ENCODE results near the gene MFNG.

The MFNG gene

DNA sequence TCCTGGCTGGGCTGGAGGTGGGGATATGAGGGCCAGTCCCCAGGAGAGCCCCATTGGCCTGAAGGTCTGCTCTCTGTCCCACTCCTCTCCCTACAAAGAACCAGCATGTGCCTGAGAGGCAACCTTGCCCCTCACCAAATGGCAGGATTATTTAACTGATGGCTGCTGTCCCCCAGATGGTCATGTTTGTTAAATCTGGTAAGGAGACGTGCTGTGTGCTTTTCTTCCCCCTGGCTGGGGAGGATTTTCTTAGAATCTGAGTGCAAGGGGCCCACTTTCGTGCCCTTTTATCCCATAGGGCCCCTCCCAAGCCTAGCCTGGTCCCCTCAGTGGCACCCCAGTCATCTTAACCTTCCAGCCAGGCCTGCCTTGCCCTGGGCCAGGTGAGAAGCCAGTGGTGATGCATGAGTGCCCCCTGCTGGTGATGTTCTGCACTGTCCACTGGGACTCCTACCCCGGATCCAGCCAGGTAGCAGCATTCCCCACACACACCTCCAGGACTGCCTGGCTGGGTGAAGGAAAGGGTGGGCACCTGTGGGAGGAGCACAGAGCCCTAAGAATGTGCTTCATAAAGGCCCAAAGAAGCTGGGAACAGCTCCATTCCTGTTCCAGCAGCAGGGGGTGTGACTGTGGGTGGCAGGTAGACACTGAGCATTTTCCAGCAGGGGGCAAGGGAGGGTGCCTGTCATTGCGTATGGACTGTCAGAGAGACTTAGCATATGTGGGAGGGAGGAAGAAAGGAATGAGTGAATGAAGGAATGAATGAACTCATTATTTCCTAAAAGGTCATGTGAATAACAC lies 28.9 kb downstream of the MFNG start:
- no peaks in the 10 kb centered on the region for H3K79me2 ChIP-seq
- H3K9ac ChIP-seq: no peak overlapping the region
- H3K9me3 ChIP-seq (ENCODE audit: control insufficient read depth, low read length): no peaks in the 10 kb centered on the region
- TF ChIP-seq, protein P1, sequence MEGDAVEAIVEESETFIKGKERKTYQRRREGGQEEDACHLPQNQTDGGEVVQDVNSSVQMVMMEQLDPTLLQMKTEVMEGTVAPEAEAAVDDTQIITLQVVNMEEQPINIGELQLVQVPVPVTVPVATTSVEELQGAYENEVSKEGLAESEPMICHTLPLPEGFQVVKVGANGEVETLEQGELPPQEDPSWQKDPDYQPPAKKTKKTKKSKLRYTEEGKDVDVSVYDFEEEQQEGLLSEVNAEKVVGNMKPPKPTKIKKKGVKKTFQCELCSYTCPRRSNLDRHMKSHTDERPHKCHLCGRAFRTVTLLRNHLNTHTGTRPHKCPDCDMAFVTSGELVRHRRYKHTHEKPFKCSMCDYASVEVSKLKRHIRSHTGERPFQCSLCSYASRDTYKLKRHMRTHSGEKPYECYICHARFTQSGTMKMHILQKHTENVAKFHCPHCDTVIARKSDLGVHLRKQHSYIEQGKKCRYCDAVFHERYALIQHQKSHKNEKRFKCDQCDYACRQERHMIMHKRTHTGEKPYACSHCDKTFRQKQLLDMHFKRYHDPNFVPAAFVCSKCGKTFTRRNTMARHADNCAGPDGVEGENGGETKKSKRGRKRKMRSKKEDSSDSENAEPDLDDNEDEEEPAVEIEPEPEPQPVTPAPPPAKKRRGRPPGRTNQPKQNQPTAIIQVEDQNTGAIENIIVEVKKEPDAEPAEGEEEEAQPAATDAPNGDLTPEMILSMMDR (IDR thresholded peaks at IDR 0.05): peak; percentile 63
- H3K4me1 ChIP-seq: no peaks in the 10 kb centered on the region
- no peak overlapping the region for H2AFZ ChIP-seq
- H3K27ac ChIP-seq: no peak overlapping the region
- H3K4me3 ChIP-seq (ENCODE audit: low read depth, low read length): no peak overlapping the region
- H3K4me2 ChIP-seq (ENCODE audit: low read length): no peak overlapping the region
- peaks cover 4% of the 10 kb centered on the region for H3K27me3 ChIP-seq (ENCODE audit: control insufficient read depth, insufficient read depth, low read length)
- H3K36me3 ChIP-seq (ENCODE audit: control insufficient read depth, insufficient read depth, low read length): no peaks in the 10 kb centered on the region

DNA sequence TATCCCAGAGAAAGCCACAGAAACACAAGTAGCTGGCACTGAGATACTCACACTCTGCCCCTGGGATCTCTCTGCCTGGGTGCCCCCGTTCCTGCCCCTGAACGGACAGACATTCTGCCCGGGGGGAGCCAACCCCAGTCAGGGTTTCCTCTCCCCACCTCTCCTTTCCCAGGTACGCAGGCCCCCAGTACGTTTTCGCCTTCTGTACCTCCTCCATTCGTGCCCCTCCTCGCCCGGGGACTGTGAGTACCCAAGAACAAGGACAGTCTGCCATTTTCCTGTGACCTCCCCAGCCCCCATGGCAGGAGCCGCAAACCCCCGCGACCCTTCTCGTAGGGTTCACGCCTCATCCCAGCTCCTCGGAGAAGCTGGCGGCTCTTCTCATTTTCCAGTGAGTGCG lies 29.8 kb downstream of the MFNG start:
- H3K27ac ChIP-seq: no peak overlapping the region
- H3K4me3 ChIP-seq (ENCODE audit: low read depth, low read length): no peak overlapping the region
- no peak overlapping the region for H3K9ac ChIP-seq
- no peak overlapping the region for H3K4me2 ChIP-seq (ENCODE audit: low read length)
- no peaks in the 10 kb centered on the region for H3K36me3 ChIP-seq (ENCODE audit: control insufficient read depth, insufficient read depth, low read length)
- no peak overlapping the region for H2AFZ ChIP-seq
- H3K9me3 ChIP-seq (ENCODE audit: control insufficient read depth, low read length): no peaks in the 10 kb centered on the region
- TF ChIP-seq, protein P1 (IDR thresholded peaks at IDR 0.05): no peak
- H3K79me2 ChIP-seq: no peaks in the 10 kb centered on the region
- H3K27me3 ChIP-seq (ENCODE audit: control insufficient read depth, insufficient read depth, low read length): peaks cover 4% of the 10 kb centered on the region
- no peaks in the 10 kb centered on the region for H3K4me1 ChIP-seq

DNA sequence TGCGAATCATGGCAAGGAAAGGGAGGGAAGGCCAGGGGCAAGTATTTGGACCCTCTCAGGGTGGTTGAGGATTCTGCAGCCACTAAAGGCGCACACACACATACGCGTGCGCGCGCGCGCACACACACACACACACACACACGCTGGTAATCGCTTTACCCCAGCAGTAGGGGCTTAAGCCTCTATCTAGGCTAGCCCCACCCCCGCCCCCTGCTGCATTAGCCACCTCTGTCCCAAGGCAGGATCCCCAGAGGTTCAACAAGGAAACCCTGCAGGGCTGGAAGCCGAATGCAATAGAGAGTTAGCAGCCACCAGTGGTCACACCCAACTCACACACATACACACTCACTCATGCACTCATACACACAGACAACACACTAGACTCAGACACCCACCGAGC lies 30.3 kb downstream of the MFNG start:
- no peaks in the 10 kb centered on the region for H3K79me2 ChIP-seq
- no peak overlapping the region for H3K27ac ChIP-seq
- H3K4me3 ChIP-seq (ENCODE audit: low read depth, low read length): no peak overlapping the region
- no peak overlapping the region for H3K9ac ChIP-seq
- H2AFZ ChIP-seq: no peak overlapping the region
- H3K9me3 ChIP-seq (ENCODE audit: control insufficient read depth, low read length): no peaks in the 10 kb centered on the region
- peaks cover 4% of the 10 kb centered on the region for H3K27me3 ChIP-seq (ENCODE audit: control insufficient read depth, insufficient read depth, low read length)
- TF ChIP-seq, protein P1 (IDR thresholded peaks at IDR 0.05): no peak
- no peaks in the 10 kb centered on the region for H3K4me1 ChIP-seq
- no peak overlapping the region for H3K4me2 ChIP-seq (ENCODE audit: low read length)
- H3K36me3 ChIP-seq (ENCODE audit: control insufficient read depth, insufficient read depth, low read length): no peaks in the 10 kb centered on the region

DNA sequence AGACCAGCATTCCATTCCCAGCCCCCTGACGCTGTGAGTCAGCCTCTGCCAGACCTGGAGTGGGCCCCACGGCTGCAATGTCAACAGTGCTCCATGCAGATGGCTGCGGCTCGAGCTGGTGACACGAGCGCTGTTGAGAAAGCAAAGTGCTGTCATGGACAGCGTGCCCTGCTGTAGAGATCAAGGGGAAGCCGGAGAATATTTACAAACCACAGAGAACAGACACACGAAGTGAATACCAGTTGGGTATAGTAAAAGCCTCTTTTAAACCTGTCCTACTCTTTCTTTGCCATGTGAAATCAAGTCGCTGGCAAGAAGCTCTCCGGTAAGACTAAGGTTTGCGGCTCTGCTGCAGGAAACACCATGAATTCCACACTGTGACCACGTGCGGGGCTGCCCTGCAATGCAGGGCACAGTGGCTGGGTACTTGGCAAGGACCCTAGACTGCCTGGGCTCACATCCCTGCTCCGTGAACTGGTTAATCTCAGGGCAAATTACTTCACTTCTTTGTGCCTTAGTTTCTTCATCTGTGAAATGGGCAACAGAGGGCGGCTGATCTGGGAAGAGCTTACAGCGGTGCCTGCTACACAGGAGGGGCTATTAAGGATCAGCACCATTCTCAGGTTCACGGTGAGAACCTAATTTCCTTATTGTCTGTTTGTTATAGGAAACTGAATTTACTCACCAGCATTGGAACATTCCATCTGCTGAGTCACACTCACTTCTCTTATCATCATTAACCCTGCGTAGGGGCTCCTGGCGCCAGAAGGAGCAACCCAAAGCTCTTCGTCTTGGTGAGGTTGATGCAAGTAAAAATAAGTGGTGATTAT lies 31.1 kb downstream of the MFNG start:
- no peak overlapping the region for H3K27ac ChIP-seq
- H3K4me2 ChIP-seq (ENCODE audit: low read length): no peak overlapping the region
- TF ChIP-seq, protein P1 (IDR thresholded peaks at IDR 0.05): no peak
- H2AFZ ChIP-seq: no peak overlapping the region
- H3K4me3 ChIP-seq (ENCODE audit: low read depth, low read length): no peak overlapping the region
- H3K9me3 ChIP-seq (ENCODE audit: control insufficient read depth, low read length): no peaks in the 10 kb centered on the region
- no peak overlapping the region for H3K9ac ChIP-seq
- no peaks in the 10 kb centered on the region for H3K4me1 ChIP-seq
- H3K27me3 ChIP-seq (ENCODE audit: control insufficient read depth, insufficient read depth, low read length): peaks cover 4% of the 10 kb centered on the region
- no peaks in the 10 kb centered on the region for H3K79me2 ChIP-seq
- no peaks in the 10 kb centered on the region for H3K36me3 ChIP-seq (ENCODE audit: control insufficient read depth, insufficient read depth, low read length)

Data from parathyroid adenoma (tissue), 2 donors.